GM23338 (cell line): ENCODE results near the gene PCDHA13. TPM values are rescaled to one million over a fixed set of nuclear protein-coding genes. Genes with fewer than 3 reads are reported as not detected.

Experiments
- ATAC-seq: fragments of 200-7000 bp; cut with Tn5 transposase; 3 replicates; pipeline ENCODE4 v1.9.1; 2020
- DNase-seq: peaks from one replicate; pipeline ENCODE4 v3.0.0-alpha.2; 2015; ENCODE audit warnings: low spot score
- H2AFZ ChIP-seq: fragments of 200-600 bp; sonication (generic); 2 replicates; pipeline ENCODE4 v1.8.0; 2016; ENCODE audit warnings: antibody characterized with exemption, mild to moderate bottlenecking, moderate library complexity
- H3F3A ChIP-seq: fragments of 200-600 bp; sonication (generic); replicated peaks from 2 replicates; pipeline ENCODE4 v1.8.0; 2017; ENCODE audit warnings: antibody characterized with exemption, mixed run types, low read depth
- H3K27ac ChIP-seq: fragments of 200-600 bp; sonication (generic); 2 replicates; pipeline ENCODE4 v1.6.1; 2016; ENCODE audit warnings: low read depth
- H3K27me3 ChIP-seq: fragments of 200-600 bp; sonication (generic); 2 replicates; pipeline ENCODE4 v1.8.0; 2016; ENCODE audit warnings: mild to moderate bottlenecking, mixed run types, moderate library complexity; ENCODE audit not compliant: insufficient read depth
- H3K36me3 ChIP-seq: fragments of 200-600 bp; sonication (generic); 2 replicates; pipeline ENCODE4 v1.8.0; 2016; ENCODE audit warnings: mild to moderate bottlenecking; ENCODE audit not compliant: insufficient read depth
- H3K4me1 ChIP-seq: fragments of 200-600 bp; sonication (generic); 2 replicates; pipeline ENCODE4 v1.8.0; 2016; ENCODE audit warnings: mild to moderate bottlenecking, moderate library complexity; ENCODE audit not compliant: insufficient read depth
- H3K4me2 ChIP-seq: fragments of 200-600 bp; sonication (generic); 2 replicates; pipeline ENCODE4 v1.7.1; 2017; ENCODE audit warnings: mixed run types
- H3K4me3 ChIP-seq: fragments of 200-600 bp; sonication (generic); 2 replicates; pipeline ENCODE4 v1.6.1; 2016; ENCODE audit warnings: mixed run types
- H3K79me2 ChIP-seq: fragments of 200-600 bp; sonication (generic); replicated peaks from 2 replicates; pipeline ENCODE4 v1.8.0; 2017; ENCODE audit warnings: mild to moderate bottlenecking; ENCODE audit not compliant: insufficient read depth
- H3K9me2 ChIP-seq: fragments of 200-600 bp; sonication (generic); 2 replicates; pipeline ENCODE4 v1.8.0; 2017; ENCODE audit not compliant: insufficient read depth
- H4K20me1 ChIP-seq: fragments of 200-600 bp; sonication (generic); replicated peaks from 2 replicates; pipeline ENCODE4 v1.8.0; 2017; ENCODE audit warnings: mild to moderate bottlenecking; ENCODE audit not compliant: insufficient read depth
- H3K27ac Mint-ChIP-seq: 2 replicates; pipeline ENCODE4 v1.8.0; 2020; ENCODE audit warnings: inconsistent platforms, mild to moderate bottlenecking, moderate library complexity, mixed read lengths
- H3K27me3 Mint-ChIP-seq: 3 replicates; pipeline ENCODE4 v1.8.0; 2022; ENCODE audit warnings: low read depth, mild to moderate bottlenecking, moderate library complexity, mixed read lengths, inconsistent platforms; ENCODE audit not compliant: insufficient read depth, poor library complexity
- H3K36me3 Mint-ChIP-seq: 3 replicates; pipeline ENCODE4 v1.8.0; 2021; ENCODE audit warnings: low read depth, mild to moderate bottlenecking, inconsistent platforms, moderate library complexity, mixed read lengths
- H3K4me1 Mint-ChIP-seq: 3 replicates; pipeline ENCODE4 v1.8.0; 2020; ENCODE audit warnings: mild to moderate bottlenecking, inconsistent platforms, mixed read lengths
- H3K4me3 Mint-ChIP-seq: 3 replicates; pipeline ENCODE4 v1.8.0; 2021; ENCODE audit warnings: moderate library complexity, mild to moderate bottlenecking, inconsistent platforms, mixed read lengths
- H3K9me3 Mint-ChIP-seq: 3 replicates; pipeline ENCODE4 v1.8.0; 2020; ENCODE audit warnings: moderate library complexity, mild to moderate bottlenecking, inconsistent platforms, mixed read lengths
- CREB1 ChIP-seq: fragments of 250-450 bp; sonication (Bioruptor Pico); IDR thresholded peaks from 2 replicates; pipeline ENCODE4 v1.5.0; 2020; ENCODE audit warnings: low read depth, mild to moderate bottlenecking, moderate library complexity
- ETS1 ChIP-seq: IDR thresholded peaks from 2 replicates; pipeline ENCODE4 v1.6.1; 2016; ENCODE audit warnings: antibody characterized with exemption
- EZH2 ChIP-seq: fragments of 200-600 bp; sonication (generic); IDR thresholded peaks from one replicate; pipeline ENCODE4 v1.8.0; 2017; ENCODE audit warnings: antibody characterized with exemption, mild to moderate bottlenecking, low read depth; ENCODE audit not compliant: unreplicated experiment
- JUNB ChIP-seq: IDR thresholded peaks from one replicate; pipeline ENCODE4 v1.6.1; 2016; ENCODE audit warnings: antibody characterized with exemption; ENCODE audit not compliant: unreplicated experiment
- NANOG ChIP-seq: IDR thresholded peaks from 2 replicates; pipeline ENCODE4 v1.6.1; 2016; ENCODE audit warnings: antibody characterized with exemption, borderline replicate concordance
- POLR2AphosphoS5 ChIP-seq: IDR thresholded peaks from 2 replicates; pipeline ENCODE4 v1.6.1; 2016; ENCODE audit warnings: antibody characterized with exemption, low read depth
- STAT1 ChIP-seq: IDR thresholded peaks from one replicate; pipeline ENCODE4 v1.6.1; 2016; ENCODE audit warnings: antibody characterized with exemption; ENCODE audit not compliant: unreplicated experiment
- polyA plus RNA-seq: library from polyadenylated mRNA; unstranded; fragments of >200 nt; fragmentation: Nextera tagmentation; extraction: Ambion mirVana; gene quantifications from 2 replicates; pipeline ENCODE4 v1.2.1, GENCODE V29; 2016
- total RNA-seq: library from RNA; depleted of rRNA; stranded (reverse); fragments of >200 nt; shearing (Covaris generic); gene quantifications from 2 replicates; pipeline ENCODE4 v1.2.3, GENCODE V29; 2014
- TF ChIP-seq, protein P1 (sequence below): IDR thresholded peaks from one replicate; pipeline ENCODE4 v1.6.1; 2018; ENCODE audit warnings: antibody characterized with exemption; ENCODE audit not compliant: unreplicated experiment
- TF ChIP-seq, protein P2 (sequence below), 2 experiments: fragments of 200-600 bp in 1 of 2; sonication (generic) in 1 of 2; conservative IDR thresholded peaks; 2 replicates each; pipeline versions ENCODE4 v1.5.1 to v1.6.1; 2016 to 2017; ENCODE audit warnings: antibody characterized with exemption in 2 of 2, low read depth in 2 of 2, mild to moderate bottlenecking in 2 of 2, moderate library complexity in 1 of 2

The PCDHA13 gene
- total and polyA plus RNA-seq, 2 experiments from 2014 or later = 1.2 to 9.8 TPM

DNA sequence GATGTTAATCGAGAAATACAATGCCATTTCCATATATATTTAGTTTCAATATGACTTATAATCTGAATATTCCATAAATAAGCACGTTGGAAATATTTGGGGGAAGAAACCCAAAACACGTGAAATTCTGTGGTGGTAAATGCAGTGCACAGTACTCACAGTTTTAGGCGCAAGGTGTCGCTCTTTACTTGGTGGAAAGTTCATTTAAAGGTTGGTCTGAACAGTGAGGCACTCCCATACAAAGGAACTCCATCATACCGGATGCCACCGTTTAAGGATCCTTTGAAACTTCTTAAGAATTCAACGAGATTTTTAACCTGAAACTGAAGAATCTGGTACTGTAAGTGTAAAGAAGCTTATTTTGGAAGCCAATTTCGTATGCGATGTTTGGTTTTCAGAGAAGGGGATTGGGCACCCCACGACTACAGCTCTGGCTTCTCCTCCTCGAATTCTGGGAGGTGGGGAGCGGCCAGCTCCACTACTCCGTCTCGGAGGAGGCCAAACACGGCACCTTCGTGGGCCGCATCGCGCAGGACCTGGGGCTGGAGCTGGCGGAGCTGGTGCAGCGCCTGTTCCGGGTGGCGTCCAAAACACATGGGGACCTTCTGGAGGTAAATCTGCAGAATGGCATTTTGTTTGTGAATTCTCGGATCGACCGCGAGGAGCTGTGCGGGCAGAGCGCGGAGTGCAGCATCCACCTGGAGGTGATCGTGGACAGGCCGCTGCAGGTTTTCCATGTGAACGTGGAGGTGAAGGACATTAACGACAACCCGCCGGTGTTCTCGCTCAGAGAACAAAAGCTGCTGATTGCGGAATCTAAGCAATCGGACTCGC lies 13.0 kb upstream of the PCDHA13 start, which contains the start of gene PCDHA11 (continued):
- peak; percentile 34; the same call in 1 of the 2 replicates for TF ChIP-seq NANOG
- TF ChIP-seq CREB1 (CRISPR knock-in tag) = no peak
- no peak for TF ChIP-seq JUNB
- TF ChIP-seq ETS1 = no peak
- no peak for TF ChIP-seq EZH2
- TF ChIP-seq POLR2AphosphoS5 = peak; percentile 44; the same call in 1 of the 2 replicates
- TF ChIP-seq, protein P1, sequence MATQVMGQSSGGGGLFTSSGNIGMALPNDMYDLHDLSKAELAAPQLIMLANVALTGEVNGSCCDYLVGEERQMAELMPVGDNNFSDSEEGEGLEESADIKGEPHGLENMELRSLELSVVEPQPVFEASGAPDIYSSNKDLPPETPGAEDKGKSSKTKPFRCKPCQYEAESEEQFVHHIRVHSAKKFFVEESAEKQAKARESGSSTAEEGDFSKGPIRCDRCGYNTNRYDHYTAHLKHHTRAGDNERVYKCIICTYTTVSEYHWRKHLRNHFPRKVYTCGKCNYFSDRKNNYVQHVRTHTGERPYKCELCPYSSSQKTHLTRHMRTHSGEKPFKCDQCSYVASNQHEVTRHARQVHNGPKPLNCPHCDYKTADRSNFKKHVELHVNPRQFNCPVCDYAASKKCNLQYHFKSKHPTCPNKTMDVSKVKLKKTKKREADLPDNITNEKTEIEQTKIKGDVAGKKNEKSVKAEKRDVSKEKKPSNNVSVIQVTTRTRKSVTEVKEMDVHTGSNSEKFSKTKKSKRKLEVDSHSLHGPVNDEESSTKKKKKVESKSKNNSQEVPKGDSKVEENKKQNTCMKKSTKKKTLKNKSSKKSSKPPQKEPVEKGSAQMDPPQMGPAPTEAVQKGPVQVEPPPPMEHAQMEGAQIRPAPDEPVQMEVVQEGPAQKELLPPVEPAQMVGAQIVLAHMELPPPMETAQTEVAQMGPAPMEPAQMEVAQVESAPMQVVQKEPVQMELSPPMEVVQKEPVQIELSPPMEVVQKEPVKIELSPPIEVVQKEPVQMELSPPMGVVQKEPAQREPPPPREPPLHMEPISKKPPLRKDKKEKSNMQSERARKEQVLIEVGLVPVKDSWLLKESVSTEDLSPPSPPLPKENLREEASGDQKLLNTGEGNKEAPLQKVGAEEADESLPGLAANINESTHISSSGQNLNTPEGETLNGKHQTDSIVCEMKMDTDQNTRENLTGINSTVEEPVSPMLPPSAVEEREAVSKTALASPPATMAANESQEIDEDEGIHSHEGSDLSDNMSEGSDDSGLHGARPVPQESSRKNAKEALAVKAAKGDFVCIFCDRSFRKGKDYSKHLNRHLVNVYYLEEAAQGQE = peak; percentile 27
- TF ChIP-seq, protein P2, sequence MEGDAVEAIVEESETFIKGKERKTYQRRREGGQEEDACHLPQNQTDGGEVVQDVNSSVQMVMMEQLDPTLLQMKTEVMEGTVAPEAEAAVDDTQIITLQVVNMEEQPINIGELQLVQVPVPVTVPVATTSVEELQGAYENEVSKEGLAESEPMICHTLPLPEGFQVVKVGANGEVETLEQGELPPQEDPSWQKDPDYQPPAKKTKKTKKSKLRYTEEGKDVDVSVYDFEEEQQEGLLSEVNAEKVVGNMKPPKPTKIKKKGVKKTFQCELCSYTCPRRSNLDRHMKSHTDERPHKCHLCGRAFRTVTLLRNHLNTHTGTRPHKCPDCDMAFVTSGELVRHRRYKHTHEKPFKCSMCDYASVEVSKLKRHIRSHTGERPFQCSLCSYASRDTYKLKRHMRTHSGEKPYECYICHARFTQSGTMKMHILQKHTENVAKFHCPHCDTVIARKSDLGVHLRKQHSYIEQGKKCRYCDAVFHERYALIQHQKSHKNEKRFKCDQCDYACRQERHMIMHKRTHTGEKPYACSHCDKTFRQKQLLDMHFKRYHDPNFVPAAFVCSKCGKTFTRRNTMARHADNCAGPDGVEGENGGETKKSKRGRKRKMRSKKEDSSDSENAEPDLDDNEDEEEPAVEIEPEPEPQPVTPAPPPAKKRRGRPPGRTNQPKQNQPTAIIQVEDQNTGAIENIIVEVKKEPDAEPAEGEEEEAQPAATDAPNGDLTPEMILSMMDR (conservative IDR thresholded peaks at IDR 0.05; ENCODE audit: low read depth in 2 of 2) = peak; percentile 76 to 82

DNA sequence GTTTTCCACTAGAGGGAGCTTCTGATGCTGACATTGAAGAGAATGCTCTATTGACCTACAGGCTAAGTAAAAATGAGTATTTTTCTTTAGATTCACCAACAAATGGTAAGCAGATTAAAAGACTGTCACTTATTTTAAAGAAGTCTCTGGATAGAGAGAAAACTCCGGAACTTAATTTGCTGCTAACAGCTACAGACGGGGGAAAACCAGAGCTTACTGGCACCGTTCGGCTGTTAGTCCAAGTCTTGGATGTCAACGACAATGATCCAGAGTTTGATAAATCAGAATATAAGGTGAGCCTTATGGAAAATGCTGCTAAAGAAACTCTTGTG lies 12.4 kb upstream of the PCDHA13 start:
- H3K27me3 ChIP-seq = no peaks in the 10 kb centered on the region
- Mint-ChIP-seq H3K27ac (no peak overlapping the region), H3K36me3 (peaks cover 36% of the 10 kb centered on the region), H3K4me1 (peaks cover 15% of the 10 kb centered on the region), H3K9me3 (peaks cover 22% of the 10 kb centered on the region; the same call in 2 of the 3 replicates), H3K4me3 (peak overlapping the region; percentile 86), H3K27me3 (no peaks in the 10 kb centered on the region)
- peaks cover 13% of the 10 kb centered on the region; the same call in 1 of the 2 replicates for H3K4me1 ChIP-seq
- H3K4me2 ChIP-seq = peak overlapping the region; percentile 72
- no peaks in the 10 kb centered on the region; the same call in 1 of the 2 replicates for H3K36me3 ChIP-seq
- H2AFZ ChIP-seq = no peak overlapping the region
- no peaks in the 10 kb centered on the region for H3K9me2 ChIP-seq
- DNase-seq (no peak), ATAC-seq (no peak; the same call in 2 of the 3 replicates)
- H3K27ac ChIP-seq = no peak overlapping the region
- H3F3A ChIP-seq = no peaks in the 10 kb centered on the region
- peak overlapping the region; percentile 59 for H3K4me3 ChIP-seq
- no peaks in the 10 kb centered on the region; the same call in 1 of the 2 replicates for H4K20me1 ChIP-seq
- TF ChIP-seq, protein P2 (conservative IDR thresholded peaks at IDR 0.05; ENCODE audit: low read depth in 2 of 2) = peak; percentile 74 to 79
- no peak for TF ChIP-seq STAT1
- peaks cover 29% of the 10 kb centered on the region for H3K79me2 ChIP-seq
